ENCODE measurements around the gene ARIH1.
"Not testable (repeated sequence)": the region's sequence is repeated elsewhere in the genome, so short reads cannot be mapped to it uniquely, and the experiment has no call there.

ARIH1 gene, protein sequence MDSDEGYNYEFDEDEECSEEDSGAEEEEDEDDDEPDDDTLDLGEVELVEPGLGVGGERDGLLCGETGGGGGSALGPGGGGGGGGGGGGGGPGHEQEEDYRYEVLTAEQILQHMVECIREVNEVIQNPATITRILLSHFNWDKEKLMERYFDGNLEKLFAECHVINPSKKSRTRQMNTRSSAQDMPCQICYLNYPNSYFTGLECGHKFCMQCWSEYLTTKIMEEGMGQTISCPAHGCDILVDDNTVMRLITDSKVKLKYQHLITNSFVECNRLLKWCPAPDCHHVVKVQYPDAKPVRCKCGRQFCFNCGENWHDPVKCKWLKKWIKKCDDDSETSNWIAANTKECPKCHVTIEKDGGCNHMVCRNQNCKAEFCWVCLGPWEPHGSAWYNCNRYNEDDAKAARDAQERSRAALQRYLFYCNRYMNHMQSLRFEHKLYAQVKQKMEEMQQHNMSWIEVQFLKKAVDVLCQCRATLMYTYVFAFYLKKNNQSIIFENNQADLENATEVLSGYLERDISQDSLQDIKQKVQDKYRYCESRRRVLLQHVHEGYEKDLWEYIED

DNA sequence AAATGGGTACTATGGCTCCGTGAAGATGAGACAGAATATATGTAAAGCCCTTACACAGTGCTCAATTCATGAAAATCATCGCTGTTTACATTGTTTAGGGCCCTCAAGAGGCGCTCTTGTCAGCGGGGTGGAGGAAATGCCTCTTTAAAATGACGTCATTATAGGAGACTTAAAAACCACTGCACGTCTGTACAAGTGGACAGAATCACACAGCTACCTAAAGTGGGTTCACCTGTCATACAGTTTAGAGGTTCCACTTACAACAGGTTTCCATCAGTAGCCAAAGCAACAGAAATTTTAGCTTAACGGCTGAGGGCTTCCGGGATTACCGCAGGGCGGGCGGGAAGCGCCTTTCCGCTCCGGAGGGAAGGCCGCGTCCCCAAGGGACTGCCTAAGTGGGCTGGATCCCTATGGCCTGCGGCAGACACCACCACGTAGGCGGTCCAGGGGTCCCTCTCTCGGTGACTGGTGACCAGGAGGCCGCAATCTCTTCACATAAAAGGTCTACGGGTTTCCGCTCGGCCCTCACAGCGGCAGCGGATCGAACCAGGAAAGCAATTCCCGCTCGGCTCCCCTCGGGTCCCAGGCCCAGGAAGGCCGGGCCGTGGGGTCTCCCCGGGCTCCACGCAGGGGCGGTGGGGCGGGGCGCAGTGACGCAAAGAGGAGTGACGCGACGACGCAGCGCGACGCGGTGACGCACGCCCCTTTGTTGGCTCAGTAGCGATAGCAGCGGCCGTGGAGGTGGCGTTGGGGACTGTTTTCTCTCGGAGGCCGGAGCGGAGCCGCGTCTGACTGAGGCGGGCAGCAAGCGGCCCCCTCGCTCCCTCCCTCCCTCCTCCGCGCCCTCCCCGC is at the start of gene ARIH1:
ARIH1 (plus strand) TSS at position 717 of the 852 bp plus-strand sequence. CDS start 310 bp downstream, outside the sequence.
- peak; percentile 96 for DNase-seq

DNA sequence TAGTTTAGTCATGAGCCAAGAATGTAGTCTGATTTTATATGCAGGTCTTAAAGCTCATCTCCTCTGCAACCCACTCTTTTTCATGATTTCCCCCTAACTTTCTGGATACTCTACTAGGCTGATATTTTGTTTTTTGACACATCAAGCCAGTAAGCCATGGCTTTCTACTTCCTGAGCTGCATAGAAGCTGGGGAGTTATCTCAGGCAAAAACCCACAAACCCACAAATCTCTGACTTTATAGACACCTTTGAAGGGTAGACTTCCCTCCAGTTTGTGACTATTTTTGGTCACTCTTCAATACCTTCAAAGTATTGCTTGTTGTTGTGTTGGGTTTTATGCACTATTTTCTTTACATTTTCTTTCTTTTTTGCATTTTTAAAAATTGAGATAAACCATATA is 47.4 kb upstream of the ARIH1 start:
- DNase-seq, result no peak

DNA sequence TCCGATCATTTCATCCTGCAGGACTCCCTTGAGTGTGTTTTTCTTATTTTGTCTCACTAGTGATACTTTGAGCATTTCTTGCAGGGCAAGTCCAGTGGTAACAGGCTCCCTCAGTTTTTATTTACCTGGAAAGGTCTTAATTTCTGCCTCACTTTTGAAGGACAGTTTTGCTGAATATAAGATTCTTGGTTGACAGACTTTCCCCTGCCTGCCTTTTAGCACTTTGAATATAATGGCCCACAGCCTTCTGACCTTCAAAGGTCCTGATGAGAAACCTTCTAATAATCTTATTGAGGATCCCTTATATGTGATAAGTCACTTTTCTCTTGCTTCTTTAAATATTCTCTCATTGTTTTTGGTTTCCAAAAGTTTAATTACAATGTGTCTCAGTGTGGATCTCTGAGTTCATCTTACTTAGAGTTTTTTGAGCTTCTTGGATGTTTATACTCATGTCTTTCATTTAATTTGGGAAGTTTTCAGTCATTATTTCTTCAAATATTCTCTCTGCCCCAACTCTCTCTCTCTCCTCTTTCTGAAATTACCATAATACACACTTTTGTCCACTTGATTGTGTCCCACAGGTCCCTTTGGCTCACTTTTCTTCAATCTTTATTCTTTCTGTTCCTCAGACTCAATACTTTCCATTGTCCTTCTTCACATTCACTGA is 36.3 kb upstream of the ARIH1 start:
- no peak for DNase-seq

DNA sequence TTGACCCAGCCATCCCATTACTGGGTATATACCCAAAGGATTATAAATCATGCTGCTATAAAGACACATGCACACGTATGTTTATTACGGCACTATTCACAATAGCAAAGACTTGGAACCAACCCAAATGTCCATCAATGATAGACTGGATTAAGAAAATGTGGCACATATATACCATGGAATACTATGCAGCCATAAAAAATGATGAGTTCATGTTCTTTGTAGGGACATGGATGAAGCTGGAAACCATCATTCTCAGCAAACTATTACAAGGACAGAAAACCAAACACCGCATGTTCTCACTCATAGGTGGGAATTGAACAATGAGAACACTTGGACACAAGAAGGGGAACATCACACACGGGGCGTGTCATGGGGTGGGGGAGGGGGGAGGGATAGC is 31.3 kb upstream of the ARIH1 start:
- DNase-seq, result not testable (repeated sequence)

DNA sequence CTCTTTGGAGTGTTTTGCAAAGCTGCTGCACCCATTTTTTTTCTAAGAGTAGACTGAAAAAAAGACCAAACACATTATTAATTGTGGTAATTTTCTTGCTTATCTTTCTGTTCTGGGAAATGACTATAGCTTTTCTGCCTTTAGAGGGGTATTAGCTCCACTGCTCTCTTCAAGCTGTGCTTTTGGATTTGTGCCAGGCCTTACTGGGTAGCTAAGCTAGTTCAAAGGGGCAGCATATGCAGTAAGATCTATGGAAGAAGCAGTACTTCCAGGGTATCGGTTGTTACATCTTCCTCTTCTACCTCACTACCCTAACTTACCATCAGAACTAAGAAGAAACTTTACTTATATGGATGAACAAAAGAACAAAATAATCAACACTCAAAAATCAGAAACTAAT is 28.7 kb upstream of the ARIH1 start:
- DNase-seq, result no peak

DNA sequence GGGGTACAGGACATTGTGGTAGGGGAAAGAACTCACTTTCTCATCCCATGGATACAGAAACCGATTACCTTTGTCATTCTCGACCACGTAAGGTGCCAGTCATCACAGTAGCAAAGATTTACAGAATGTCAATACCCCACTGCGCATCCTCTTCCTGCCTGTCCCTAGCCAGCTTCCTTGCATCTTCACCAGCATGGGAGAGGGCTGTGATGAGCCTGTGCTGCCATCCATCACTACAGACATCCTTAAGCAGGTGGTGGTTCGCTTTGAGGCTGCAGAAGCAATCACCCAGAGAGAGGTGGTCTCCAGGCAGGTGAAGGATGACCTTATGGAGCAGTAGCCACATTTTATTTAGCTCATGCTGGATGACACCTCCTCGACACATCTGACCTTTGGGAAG is 23.3 kb upstream of the ARIH1 start:
- DNase-seq, result no peak

DNA sequence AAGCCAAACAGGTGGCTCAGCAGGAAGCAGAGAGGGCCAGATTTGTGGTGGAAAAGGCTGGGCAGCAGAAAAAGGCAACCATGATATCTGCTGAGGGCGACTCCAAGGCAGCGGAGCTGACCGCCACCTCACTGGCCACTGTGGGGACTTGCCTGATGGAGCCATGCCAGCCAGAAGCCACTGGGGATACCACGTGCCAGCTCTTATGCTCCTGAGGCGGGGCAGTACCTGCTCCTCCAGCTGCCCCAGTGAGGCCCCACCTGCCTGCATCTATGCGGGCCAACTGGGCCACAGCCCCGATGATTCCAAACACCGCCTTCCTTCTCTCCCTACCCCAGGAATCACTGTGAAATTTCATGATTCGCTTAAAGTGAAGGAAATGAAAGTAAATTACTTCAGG is 22.9 kb upstream of the ARIH1 start:
- no peak for DNase-seq

DNA sequence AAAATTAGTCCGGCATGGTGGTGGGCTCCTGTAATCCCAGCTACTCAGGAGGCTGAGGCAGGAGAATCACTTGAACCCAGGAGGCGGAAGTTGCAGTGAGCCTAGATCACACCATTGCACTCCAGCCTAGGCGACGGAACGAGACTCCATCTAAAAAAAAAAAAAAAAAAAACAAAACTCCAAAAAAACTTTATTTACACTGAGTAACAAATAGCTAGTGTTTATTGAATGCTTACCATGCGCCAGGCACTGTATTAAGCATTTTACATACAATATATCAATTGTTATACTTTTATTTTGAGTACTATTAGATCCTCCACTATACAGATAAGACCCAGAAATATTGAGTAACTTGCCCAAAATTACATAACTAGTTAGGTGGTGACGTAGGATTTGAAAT is 17.4 kb upstream of the ARIH1 start:
- DNase-seq, result no peak

DNA sequence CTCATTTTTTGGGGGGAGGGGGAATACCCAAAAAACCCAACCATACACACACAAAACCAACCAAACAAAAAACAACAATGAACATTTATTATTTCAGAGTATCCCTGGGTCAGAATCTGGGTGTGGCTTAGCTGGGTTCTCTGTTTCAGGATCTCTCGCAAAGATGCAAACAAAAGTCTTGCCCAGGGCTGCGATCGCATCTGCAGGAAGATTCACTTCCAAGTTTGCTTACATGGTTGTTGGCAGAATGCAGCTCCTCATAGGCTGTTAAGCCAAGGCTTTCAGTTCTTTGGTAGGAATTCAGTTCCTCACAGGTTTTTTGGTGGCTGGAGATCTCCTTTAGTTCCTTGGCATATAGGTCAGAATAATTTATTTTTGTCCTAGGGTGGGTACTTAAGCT is 13.7 kb upstream of the ARIH1 start:
- no peak for DNase-seq

DNA sequence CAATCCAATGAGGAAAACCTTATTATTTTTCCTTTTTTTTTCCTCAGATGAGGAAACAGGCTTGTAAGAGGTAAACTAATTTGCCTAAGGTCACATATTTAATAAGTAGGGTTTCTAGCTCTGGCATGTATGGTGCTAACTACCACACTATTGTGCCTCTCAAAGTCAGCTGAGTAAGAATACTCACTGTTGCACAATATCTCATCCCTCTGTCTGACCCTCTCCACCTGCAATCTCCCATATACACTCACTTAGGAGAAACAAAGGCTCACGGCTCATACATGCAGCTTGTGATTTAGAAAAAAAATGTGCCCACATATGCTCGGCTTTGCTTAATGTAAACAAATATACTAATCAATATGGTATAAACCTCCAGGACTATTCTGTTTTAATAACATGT is 10.4 kb upstream of the ARIH1 start:
- no peak for DNase-seq

DNA sequence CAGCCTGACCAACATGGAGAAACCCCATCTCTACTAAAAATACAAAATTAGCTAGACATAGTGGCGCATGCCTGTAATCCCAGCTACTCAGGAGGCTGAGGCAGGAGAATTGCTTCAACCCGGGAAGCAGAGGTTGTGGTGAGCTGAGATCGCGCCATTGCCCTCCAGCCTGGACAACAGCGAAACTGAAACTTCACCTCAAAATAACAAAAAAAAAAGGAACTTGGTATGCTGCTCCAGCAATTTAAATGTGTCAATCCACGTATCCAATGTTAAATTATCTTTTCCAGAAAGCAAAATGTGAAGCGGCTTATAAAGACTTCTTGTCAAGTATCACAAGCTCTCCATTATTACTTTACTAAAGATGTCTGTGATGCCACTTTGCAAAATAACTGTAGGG is 9.9 kb upstream of the ARIH1 start:
- DNase-seq, result no peak

DNA sequence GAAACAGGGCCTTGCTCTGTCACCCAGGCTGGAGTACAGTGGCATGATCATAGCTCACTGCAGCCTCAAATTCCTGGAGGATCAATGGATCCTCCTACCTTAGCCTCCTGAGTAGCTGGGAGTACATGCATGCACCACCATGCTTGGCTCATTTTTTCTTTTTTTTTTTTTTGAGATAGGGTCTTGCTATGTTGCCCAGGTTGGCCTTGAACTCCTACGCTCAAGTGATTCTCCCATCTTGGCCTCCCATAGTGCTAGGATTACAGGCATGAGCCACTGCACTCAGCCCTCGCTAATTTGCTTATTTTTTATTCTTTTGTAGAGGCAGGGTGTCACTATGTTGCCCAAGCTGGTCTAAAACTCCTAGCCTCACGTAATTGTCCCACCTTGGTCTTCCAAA is 6.0 kb upstream of the ARIH1 start:
- DNase-seq, result no peak

DNA sequence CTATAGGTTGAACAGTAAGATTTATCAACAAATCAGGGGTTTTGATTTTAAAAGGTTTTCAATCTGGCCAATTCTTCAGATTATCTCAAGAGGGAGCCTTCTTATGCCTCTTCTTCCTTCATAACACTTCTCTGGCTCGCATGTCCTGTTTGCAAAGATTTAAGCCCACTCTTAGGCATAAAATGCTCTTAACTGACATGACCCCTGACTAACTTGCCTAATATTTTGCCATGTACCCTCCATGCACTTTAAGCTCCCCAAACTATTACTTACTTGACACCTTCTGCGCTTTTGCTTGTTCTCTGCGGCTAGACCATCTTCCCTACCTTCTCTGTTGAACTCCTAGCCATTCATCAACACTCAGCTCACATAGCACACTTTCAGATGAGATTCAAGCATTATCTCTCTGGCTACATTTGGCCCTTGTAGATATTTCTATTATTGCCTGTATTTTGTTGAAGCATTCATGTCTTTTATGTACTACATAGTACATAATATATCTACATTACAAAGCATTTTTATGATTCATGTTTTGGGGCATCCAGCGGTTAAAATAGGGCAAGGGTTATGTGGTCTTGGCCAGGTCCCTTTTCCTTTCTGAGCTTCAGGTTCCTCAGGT is 1.0 kb upstream of the ARIH1 start:
- DNase-seq, result no peak

DNA sequence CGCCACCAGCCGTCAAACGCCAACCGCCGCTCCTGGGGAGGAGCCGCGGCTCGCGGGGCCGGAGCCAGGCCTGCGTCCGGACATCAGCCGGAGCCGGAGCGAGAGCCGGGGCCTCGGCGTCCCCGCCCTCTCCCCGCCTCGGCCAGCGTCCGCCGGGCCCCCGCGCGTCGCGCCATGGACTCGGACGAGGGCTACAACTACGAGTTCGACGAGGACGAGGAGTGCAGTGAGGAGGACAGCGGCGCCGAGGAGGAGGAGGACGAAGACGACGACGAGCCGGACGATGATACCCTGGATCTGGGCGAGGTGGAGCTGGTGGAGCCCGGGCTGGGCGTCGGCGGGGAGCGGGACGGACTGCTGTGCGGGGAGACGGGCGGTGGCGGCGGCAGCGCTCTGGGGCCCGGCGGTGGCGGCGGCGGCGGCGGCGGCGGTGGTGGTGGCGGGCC is 359 bp downstream of the ARIH1 start:
- DNase-seq, result no peak

DNA sequence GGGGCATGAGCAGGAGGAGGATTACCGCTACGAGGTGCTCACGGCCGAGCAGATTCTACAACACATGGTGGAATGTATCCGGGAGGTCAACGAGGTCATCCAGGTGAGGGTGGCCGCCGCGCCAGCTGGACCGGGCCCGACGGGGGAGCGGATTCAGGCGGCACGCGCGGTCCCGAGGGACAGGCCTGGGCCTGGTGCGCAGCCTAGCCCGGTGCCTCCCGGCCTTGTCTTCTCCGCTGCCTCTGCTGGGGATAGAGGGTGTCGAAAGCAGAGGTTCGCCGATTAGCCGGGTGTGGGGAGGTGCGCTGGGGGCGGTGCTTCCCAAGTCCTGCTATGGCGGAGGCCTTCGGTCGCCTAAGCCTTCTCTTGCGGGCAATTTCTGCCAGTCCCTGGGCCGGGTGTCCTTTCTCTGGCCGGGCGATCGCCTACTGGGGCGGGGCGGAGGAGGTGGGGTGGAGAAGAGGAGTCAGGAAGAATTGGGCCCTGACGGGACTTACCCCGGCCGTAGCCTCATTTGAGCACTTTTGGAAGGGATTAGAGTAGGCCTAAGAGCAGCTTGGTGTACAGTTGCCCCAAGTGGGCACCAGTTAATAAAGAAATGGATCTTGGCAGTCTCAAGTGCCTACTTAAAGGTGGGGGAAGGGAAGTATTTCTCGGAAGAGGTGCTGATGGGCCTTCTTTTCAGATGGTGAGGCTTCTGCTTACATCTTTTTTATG is 940 bp downstream of the ARIH1 start:
- peak; percentile 82 for DNase-seq

DNA sequence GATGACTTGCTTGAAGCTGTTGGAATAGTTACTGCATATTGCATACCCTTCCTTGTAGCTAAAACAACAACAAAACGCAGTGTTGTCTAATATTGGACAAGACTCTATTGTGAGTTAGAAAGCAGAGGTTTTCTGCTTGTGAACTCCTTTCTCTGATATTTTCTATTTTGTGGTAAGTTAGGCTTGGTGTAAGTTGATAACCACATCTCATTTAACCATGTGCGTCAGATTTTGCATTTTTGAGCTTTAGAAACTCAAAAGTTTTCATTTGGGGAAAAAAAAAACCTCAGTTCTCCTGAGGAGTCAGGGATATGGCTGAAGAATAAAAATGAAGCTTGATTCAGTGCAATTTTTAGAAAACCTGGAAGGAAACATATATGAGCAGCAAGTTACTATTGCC is 1.5 kb downstream of the ARIH1 start:
- DNase-seq, result no peak

DNA sequence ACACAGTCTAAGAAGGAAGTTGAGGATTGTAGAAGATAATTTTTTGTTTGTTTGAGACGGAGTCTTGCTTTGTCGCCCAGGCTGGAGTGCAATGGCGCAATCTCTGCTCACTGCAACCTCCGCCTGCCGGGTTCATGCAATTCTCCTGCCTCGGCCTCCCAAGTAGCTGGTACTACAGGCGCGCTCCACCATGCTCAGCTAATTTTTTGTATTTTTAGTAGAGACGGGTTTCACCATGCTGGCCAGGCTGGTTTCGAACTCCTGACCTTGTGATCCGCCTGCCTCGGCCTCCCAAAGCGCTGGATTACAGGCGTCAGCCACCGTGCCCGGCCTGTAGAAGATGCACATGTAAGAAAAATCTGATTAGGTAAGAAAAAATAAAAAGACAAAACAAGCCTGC is 2.2 kb downstream of the ARIH1 start:
- DNase-seq, result not testable (repeated sequence)

DNA sequence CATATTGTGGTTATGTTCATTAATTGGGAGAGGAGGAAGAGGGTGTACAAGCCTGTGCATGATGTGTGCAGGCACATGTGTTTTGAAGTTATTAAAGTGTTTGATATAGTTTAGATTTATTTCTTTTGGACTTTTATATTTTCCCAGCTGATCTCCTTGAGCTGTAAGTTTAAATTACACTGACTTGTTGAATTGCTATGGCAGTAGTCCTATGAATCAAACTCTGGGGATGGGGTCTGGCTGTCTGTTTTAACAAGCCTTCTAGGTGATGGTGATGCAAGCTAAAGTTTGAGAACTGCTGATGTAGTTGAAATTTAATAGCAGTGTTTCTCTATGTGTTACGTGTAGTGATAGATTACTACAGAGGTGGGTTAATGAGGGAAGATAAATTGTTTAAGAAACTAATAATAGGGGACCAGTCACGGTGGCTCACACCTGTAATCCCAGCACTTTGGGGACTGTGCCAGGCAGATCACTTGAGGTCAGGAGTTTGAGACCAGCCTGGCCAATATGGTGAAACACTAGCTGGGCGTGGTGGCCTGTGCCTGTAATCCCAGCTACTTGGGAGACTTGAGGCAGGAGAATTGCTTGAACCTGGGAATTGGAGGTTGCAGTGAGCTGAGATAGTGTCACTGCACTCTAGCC is 7.0 kb downstream of the ARIH1 start:
- DNase-seq, result no peak

DNA sequence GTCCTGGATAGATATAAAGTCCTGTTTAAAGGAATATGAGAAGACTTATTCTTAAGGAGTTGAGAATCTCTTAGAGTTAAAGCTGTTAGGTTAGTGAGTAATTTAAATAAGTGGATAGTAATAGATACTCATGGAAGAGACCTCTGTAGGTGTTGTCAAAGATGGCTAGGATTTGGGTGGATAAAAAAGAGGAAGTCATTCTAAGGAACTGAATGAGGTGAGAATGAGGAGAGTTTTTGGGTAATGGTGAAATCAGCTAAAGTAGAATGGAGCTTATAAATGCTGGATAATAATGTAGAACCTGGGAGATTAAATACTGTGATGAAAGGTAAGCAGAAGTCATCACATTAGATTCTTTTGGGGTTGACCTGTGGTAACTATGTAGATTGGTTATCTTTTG is 8.1 kb downstream of the ARIH1 start:
- no peak for DNase-seq

DNA sequence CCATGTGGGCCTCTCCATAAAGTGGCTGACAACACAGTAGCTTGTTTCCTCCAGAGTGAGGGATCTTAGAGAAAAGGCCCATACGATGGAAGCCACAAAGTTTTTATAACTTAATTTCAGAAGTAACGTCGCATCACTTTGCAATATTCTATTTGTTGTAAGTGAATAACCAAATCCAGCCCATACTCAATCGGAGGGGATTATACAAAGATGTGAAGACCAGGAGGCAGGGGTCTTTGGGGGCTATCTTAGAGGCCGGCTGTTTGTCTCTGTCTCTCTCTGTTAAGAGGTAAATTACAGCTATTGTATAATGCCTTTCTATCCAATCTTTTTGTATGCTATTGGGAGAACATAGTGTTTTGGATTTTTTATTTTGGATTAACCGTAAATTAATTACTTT is 9.1 kb downstream of the ARIH1 start:
- DNase-seq, result no peak

DNA sequence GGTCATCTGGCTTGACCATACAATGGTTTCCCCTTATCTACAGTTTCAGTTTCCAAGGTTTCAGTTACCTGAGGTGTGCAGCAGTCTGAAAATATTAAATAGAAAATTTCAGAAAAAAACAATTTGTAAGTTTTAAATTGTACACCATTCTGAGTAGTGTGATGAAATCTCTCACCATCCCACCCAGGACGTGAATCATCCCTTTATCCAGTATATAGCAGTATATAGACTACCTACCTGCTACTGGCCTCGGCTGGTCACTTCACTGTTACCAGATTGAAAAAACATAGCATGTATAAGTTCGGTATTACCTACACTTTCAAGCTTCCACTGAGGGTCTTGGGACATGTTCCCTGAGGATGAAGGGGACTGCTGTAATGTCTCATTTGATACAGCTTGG is 12.0 kb downstream of the ARIH1 start:
- no peak for DNase-seq

Measured in stimulated activated CD4-positive, alpha-beta T cell treated with anti-CD3 and anti-CD28 coated beads, Interleukin-4, amount 100 ng/mL, for 24 hours (primary cell).